ENCODE measurements around the gene GRIA1. TPM values are rescaled to one million over a fixed set of nuclear protein-coding genes. Genes with fewer than 3 reads are reported as not detected.
"Not testable (repeated sequence)": the region's sequence is repeated elsewhere in the genome, so short reads cannot be mapped to it uniquely, and the experiment has no call there.

GRIA1 gene
- total RNA-seq, 3 donors from 2014 or later = 0.10 to 0.54 TPM; not detected in 1

GRCh38 chr5:153831973-153832372 lies 341.5 kb downstream of the GRIA1 start:
- DNase-seq (no peak), ATAC-seq (no peak)
- H3K4me3 ChIP-seq = no peak overlapping the region
- H3K36me3 ChIP-seq (ENCODE audit: low read depth) = no peaks in the 10 kb centered on the region
- intact Hi-C loops (cut with DNase I, micrococcal nuclease) = no loop called here
- no peaks in the 10 kb centered on the region for H3K4me1 ChIP-seq (ENCODE audit: low read depth)
- no peak for TF ChIP-seq CTCF (IDR thresholded peaks at IDR 0.05)
- no peaks in the 10 kb centered on the region for H3K9me3 ChIP-seq

GRCh38 chr5:153835891-153836515 lies 345.5 kb downstream of the GRIA1 start:
- TF ChIP-seq CTCF (IDR thresholded peaks at IDR 0.05) = no peak
- DNase-seq = no peak
- ATAC-seq = no peak
- intact Hi-C loops (cut with DNase I, micrococcal nuclease) = no loop called here
- no peaks in the 10 kb centered on the region for H3K9me3 ChIP-seq
- no peaks in the 10 kb centered on the region for H3K4me1 ChIP-seq (ENCODE audit: low read depth)
- no peak overlapping the region for H3K4me3 ChIP-seq
- H3K36me3 ChIP-seq (ENCODE audit: low read depth) = no peaks in the 10 kb centered on the region

GRCh38 chr5:153849303-153850113 lies 359.0 kb downstream of the GRIA1 start:
- H3K36me3 ChIP-seq (ENCODE audit: low read depth); H3K4me1 ChIP-seq (ENCODE audit: low read depth); H3K9me3 ChIP-seq; ATAC-seq; H3K4me3 ChIP-seq; intact Hi-C loops (cut with DNase I, micrococcal nuclease); DNase-seq: not testable (repeated sequence)

- TF ChIP-seq CTCF (IDR thresholded peaks at IDR 0.05) = no peak
- DNase-seq = no peak
- intact Hi-C loops (cut with DNase I, micrococcal nuclease) = no loop called here
- H3K36me3 ChIP-seq (ENCODE audit: low read depth) = no peaks in the 10 kb centered on the region
- H3K4me3 ChIP-seq = no peak overlapping the region
- ATAC-seq = no peak
- no peaks in the 10 kb centered on the region for H3K4me1 ChIP-seq (ENCODE audit: low read depth)
- H3K9me3 ChIP-seq = peaks cover 4% of the 10 kb centered on the region
These were observed 369.9 kb downstream of the GRIA1 start for GRCh38 chr5:153860195-153860886.

- ATAC-seq; H3K4me3 ChIP-seq; H3K36me3 ChIP-seq (ENCODE audit: low read depth); DNase-seq; intact Hi-C loops (cut with DNase I, micrococcal nuclease); H3K9me3 ChIP-seq; H3K4me1 ChIP-seq (ENCODE audit: low read depth): not testable (repeated sequence)
These were observed 372.4 kb downstream of the GRIA1 start for GRCh38 chr5:153862906-153863305.
